ENCODE measurements around the gene TMEM120A.
A peak's percentile ranks its signal among the peaks of the same experiment; 100 is the strongest.

Gene TMEM120A

GRCh38 chr7:75995052-75995471 is 667 bp upstream of the TMEM120A start:
- DNase-seq (ENCODE audit: low spot score) = no peak

GRCh38 chr7:75993689-75994387 is 557 bp downstream of the TMEM120A start:
- DNase-seq (ENCODE audit: low spot score) = no peak

GRCh38 chr7:75992083-75992755 is 2.2 kb downstream of the TMEM120A start:
- DNase-seq (ENCODE audit: low spot score) = no peak

- DNase-seq (ENCODE audit: low spot score) = no peak
Observed at GRCh38 chr7:75991531-75992082, 2.8 kb downstream of the TMEM120A start.

- DNase-seq (ENCODE audit: low spot score) = no peak
Observed at GRCh38 chr7:75989500-75990388, 4.7 kb downstream of the TMEM120A start.

GRCh38 chr7:75988568-75989499 is 5.6 kb downstream of the TMEM120A start:
- DNase-seq (ENCODE audit: low spot score) = no peak

GRCh38 chr7:75987805-75988567 is 6.4 kb downstream of the TMEM120A start:
- no peak for DNase-seq (ENCODE audit: low spot score)

- no peak for DNase-seq (ENCODE audit: low spot score)
Observed at GRCh38 chr7:75987026-75987804, 7.2 kb downstream of the TMEM120A start.

- DNase-seq (ENCODE audit: low spot score) = no peak
Observed at GRCh38 chr7:75986147-75986781, 8.1 kb downstream of the TMEM120A start.

GRCh38 chr7:75985518-75986146 is 8.8 kb downstream of the TMEM120A start:
- DNase-seq (ENCODE audit: low spot score) = peak; percentile 39

GRCh38 chr7:75985009-75985517 is 9.3 kb downstream of the TMEM120A start:
- no peak for DNase-seq (ENCODE audit: low spot score)

- DNase-seq (ENCODE audit: low spot score) = no peak
Observed at GRCh38 chr7:75984130-75985008, 10.0 kb downstream of the TMEM120A start.

- DNase-seq (ENCODE audit: low spot score) = no peak
Observed at GRCh38 chr7:75983471-75984129, 10.8 kb downstream of the TMEM120A start.

GRCh38 chr7:75982306-75983064 is 11.9 kb downstream of the TMEM120A start:
- DNase-seq (ENCODE audit: low spot score) = no peak

GRCh38 chr7:75981453-75982305 is 12.7 kb downstream of the TMEM120A start:
- no peak for DNase-seq (ENCODE audit: low spot score)

GRCh38 chr7:75981203-75981452 is 13.3 kb downstream of the TMEM120A start:
- no peak for DNase-seq (ENCODE audit: low spot score)

Data from hematopoietic multipotent progenitor cell treated with erythropoietin and hydrocortisone succinate and interleukin-3 and kit ligand, for 17 days (in vitro differentiated cells).